CD4-positive, alpha-beta T cell treated with Interleukin-4 for 1 hour (primary cell): ENCODE measurements around the gene RAP1GAP2.
"Not testable (repeated sequence)": the region's sequence is repeated elsewhere in the genome, so short reads cannot be mapped to it uniquely, and the experiment has no call there.

Experiments
- DNase-seq, 2 donors: peaks; one replicate each; pipeline ENCODE4 v3.0.0-alpha.2; 2020 to 2022

Gene RAP1GAP2

DNA sequence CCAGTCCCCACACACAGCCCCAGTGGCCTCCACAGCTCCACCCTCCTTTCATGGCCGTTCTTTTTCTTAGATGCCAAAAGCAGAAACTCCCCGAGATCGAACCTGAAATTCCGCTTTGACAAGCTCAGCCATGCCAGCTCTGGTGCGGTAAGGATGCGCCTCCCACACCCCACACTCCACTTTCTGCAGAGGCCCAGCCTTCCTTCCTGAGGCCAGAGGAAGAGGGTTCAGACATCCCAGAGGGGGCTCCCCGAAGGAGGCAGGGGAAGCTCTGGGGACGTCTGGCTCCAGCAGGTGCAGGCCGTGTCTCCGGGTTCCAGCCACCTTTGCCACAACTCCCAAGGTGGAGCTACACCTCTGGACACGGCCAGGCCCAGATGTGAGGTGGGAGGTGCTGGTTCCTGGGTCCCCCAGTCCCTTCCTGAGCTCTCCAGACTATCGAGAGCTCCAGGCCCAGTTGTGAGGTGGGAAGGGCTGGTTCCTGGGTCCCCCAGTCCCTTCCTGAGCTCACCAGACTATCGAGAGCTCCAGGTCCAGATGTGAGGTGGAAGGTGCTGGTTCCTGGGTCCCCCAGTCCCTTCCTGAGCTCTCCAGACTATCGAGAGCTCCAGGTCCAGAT lies 234.7 kb downstream of the RAP1GAP2 start:
- not testable (repeated sequence) for DNase-seq

GRCh38 chr17:3032258-3033247 lies 236.3 kb downstream of the RAP1GAP2 start:
- peak in 1 of 2 donors; percentile 9 for DNase-seq

- peak in 1 of 2 donors; percentile 8 for DNase-seq
Observed at GRCh38 chr17:3033248-3033640, 237.0 kb downstream of the RAP1GAP2 start.

DNA sequence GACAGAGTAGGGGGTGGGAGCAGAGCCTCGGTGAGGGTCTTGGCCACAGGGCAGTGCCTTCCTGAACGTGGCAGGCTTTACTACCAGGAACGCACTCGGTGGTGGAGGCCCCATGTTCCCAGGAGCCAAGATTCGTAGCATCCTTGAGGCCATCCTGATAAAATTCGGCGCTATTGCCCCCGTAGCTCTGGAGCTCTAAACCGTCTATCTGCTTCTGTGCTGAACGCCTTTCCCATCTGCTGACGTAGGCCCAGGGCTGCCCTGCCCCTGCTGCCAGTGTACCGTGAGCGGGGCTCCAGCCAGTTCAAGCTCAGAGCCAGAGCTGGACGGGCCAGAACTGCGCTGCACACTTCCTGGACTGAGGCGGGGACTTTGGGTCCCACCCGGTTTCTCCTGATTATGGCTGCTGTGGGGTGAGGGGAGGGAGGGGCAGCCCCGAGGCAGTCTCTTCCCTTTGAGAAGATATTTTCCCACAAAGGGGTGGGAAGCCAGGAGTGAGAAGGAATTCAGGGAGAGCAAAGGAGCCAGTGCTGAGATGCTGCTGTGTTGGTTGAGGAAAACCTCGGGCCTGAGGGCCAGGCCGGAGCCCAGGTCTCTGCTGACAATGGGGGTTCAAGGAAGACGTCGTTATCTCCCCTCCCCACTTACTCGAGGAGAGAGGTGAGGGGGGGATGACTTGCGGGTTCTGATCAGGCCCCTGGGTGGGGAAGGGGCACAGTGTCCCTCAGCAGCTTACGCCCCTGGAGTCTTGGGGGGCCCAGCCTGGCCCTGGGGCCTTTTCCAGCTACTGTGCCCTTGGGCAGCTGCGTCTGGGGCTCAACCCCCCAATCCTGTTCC lies 237.7 kb downstream of the RAP1GAP2 start:
- peak in 1 of 2 donors; percentile 6 for DNase-seq

DNA sequence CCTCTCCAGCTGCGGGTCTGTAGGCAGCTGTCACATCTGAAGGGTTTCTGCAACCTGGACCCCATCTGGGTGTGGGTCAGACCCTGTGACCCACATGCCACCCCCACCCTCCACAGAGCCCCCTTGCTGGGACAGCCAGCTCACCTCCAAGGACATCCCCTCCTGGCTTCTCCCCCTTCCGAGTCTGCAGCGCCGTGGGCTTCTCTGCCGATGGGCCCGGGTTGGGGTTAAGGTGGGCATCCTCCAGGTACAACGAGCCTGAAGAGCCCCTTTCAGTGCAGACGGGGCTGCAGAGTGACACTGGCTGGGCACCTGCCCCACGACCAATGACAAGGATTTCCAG lies 238.3 kb downstream of the RAP1GAP2 start:
- DNase-seq, result no peak

DNA sequence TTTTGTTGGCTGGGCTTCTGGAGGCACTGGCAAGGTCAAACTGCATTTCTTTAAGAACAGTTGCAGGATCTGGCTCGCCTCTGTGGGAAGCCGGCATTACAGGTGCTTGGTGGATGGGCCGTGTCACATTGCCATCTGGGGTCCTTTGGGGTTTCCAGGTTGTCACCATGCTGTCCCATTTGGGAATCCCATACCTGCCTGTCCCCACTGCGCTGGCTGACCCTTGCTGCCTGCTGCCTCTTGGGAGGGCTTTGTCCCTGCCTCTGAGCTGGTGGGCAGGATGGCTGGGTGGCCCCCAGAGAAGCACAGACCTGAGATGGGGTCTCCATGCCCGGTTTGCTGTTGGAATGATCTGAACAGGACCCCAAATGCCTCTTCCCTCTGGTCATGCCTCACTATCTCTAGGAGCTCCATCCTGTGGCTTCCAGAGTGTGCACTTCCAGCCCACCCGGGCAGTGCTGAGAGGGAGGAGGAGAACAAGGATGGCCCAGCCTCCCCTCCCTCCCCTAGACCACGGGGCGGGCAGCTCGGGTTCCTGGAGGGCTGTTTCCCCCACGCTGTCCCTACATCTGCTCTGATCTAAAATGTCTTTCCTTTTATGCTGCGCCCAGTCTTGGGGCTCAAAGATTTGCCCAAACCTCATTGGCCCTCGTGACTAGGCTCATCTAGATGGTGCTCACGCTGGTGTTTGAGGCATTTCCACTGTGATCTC lies 239.2 kb downstream of the RAP1GAP2 start:
- peak in 1 of 2 donors; percentile 5 for DNase-seq

DNA sequence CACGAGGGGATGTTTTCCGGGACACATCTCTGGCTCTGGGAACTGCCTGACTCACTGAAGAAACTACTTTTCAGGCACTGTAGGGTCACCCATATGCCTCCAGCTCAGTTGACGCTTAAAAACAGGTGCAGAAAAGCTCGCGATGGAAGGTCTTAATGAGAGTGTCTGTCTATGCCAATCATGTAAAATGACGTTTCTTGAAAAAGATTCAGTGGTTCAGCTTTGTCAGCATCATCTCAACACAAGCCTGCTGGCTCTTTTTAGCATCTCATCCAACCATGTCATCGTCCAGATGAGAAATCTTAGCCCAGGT lies 239.7 kb downstream of the RAP1GAP2 start:
- no peak for DNase-seq

GRCh38 chr17:3036800-3037199 lies 240.6 kb downstream of the RAP1GAP2 start:
- peak in 1 of 2 donors; percentile 3 for DNase-seq

GRCh38 chr17:3037259-3037658 lies 241.0 kb downstream of the RAP1GAP2 start:
- peak in 1 of 2 donors; percentile 10 for DNase-seq

DNA sequence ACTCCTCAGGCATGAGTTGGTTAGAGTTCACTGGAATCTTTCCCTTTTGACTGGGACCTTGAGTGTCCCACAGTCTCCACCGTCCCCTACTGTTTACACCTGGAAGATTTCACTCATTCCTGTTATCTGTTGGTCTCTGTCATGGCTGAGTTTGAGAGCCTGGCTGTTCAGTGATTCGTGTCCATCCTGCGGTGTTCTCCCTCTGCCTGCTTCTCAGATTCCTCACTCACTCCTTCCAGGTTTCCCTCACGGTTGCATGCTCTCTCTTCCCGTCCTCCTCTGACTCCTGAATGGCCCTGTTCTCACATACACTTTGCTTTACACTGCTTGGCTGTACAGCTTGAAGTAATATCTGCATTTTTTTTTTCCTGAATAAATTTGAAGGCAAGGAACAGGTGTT lies 242.7 kb downstream of the RAP1GAP2 start:
- no peak for DNase-seq

GRCh38 chr17:3039736-3040135 lies 243.5 kb downstream of the RAP1GAP2 start:
- peak; percentile 6 to 54 for DNase-seq

- DNase-seq, result no peak
Observed at GRCh38 chr17:3040882-3041281, 244.6 kb downstream of the RAP1GAP2 start.

GRCh38 chr17:3043737-3044365 lies 247.6 kb downstream of the RAP1GAP2 start:
- DNase-seq, result no peak

- no peak for DNase-seq
Observed at GRCh38 chr17:3046753-3047152, 250.5 kb downstream of the RAP1GAP2 start.

DNA sequence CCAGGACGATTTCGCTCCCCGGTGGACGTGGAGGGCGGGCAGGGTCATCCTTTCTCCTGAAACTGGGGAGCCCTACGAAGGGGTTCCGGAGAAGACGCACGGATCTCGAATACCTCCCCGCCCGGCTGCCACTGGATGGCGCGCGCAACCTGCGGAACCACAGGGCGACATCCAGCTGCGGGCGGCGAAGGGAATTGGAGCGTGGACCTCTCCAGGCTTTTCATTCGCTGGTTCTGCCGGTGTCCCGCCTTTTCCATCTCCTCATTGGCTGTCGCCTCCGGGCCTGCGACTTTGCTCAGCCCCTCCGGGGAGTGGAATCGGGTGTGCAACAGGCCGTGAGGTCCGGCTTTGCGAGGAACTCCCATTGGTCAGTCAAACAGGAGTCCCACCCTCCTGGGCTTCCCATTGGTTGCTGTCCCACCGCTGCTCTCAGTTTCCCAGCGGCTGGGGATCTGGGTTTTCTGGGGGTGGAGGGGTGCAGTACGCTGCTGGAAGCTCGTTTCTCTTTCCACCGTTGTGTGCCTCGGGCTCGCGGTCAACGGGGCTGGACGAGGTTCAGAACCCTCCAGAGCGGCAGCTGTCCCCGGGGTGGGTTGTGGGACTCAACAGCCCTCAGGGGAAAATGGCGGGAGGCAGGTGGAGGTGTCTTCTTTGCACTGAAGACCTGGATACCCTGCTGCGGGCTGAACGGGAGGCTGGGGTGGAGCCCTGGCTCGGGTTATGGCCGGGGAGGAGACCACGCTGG lies 252.7 kb downstream of the RAP1GAP2 start:
- DNase-seq, result peak; percentile 97 to 98

GRCh38 chr17:3049705-3050295 lies 253.6 kb downstream of the RAP1GAP2 start:
- DNase-seq, result no peak

DNA sequence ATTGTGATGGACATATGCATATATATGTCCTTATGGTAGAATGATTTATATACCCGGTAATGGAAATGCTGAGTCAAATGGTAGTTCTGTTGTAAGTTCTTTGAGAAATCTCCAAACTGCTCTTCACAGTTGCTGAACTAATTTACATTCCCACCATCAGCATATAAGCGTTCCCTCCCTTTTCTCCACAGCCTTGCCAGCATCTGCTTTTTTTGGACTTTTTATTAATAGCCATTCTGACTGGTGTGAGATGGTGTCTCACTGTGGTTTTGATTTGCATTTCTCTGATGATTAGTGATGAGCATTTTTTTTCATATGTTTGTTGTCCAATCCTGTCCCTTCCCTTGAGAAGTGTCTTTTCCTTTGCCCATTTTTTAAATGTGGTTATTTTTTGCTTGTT lies 258.6 kb downstream of the RAP1GAP2 start:
- DNase-seq, result not testable (repeated sequence)

DNA sequence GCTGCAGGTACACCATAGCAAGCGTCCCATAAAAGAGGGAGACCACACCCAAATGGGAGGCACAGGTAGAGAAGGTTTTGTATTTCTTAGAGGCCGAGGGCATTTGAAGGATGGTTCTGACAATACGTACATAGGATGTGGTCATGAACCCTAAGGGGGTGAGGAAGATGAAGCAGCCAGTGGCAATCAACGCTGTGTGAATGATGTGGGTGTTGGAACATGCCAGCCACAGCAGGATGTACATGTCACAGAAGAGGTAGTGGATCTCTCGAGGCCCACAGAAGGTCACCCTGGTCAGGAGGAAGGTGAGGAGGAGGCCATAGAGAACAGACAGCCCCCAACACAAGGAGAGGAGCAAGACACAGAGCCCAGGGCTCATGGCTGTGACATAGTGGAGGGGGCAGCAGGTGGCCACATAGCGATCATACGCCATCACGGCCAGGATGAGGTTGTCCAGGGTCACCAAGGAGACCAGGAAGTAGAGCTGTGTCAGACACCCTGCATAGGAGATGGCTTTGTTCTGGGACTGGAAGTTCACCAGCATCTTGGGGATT lies 266.7 kb downstream of the RAP1GAP2 start:
- DNase-seq, result not testable (repeated sequence)

DNA sequence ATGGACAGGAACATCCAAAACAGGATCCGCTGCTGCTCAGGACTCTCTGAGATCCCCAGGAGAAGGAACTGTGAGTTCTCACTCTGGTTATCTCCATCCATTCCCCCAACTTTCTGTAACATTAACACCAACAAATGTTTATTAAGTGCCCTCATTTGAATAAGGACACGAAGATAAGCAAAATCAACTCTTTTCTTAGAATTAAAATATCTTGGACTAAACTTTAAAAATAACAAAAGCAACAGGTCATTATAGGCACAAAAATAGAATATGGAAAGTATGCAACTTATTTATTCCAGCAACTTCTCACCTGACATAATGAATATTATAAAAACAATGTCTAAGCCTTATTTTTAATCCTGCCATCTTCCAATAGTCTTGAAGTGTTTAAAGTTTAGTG lies 267.3 kb downstream of the RAP1GAP2 start, which contains the start of gene OR1D5:
TSS of gene OR1D5 (minus strand) at position 101 of the 400 bp plus-strand sequence. CDS start at position 101, 0 bp downstream.
- not testable (repeated sequence) for DNase-seq

GRCh38 chr17:3065192-3065591 lies 269.0 kb downstream of the RAP1GAP2 start:
- peak in 1 of 2 donors; percentile 40 for DNase-seq
